HG03159 (cell line): ENCODE measurements around the gene JARID2.

Experiments
- ATAC-seq: cut with Tn5 transposase; IDR thresholded peaks from one replicate; pipeline ENCODE4 v1.9.1; 2021; ENCODE audit warnings: mild to moderate bottlenecking, moderate library complexity; ENCODE audit not compliant: unreplicated experiment

Gene JARID2

GRCh38 chr6:15500901-15501825, 255.3 kb downstream of the JARID2 start:
- ATAC-seq = no peak

- no peak for ATAC-seq
Measured at GRCh38 chr6:15501826-15502445, 256.1 kb downstream of the JARID2 start.

- no peak for ATAC-seq
Measured at GRCh38 chr6:15502446-15503345, 256.8 kb downstream of the JARID2 start.

- ATAC-seq = no peak
Measured at GRCh38 chr6:15503346-15503680, 257.4 kb downstream of the JARID2 start.

- ATAC-seq = no peak
Measured at GRCh38 chr6:15504040-15504495, 258.2 kb downstream of the JARID2 start.

- no peak for ATAC-seq
Measured at GRCh38 chr6:15504581-15505350, 258.9 kb downstream of the JARID2 start.

GRCh38 chr6:15505463-15505918, 259.6 kb downstream of the JARID2 start:
- ATAC-seq = no peak

- no peak for ATAC-seq
Measured at GRCh38 chr6:15506066-15506465, 260.2 kb downstream of the JARID2 start.

- ATAC-seq = no peak
Measured at GRCh38 chr6:15507221-15507620, 261.4 kb downstream of the JARID2 start.

- ATAC-seq = no peak
Measured at GRCh38 chr6:15507746-15508145, 261.9 kb downstream of the JARID2 start.

GRCh38 chr6:15508441-15508871, 262.6 kb downstream of the JARID2 start:
- no peak for ATAC-seq

- no peak for ATAC-seq
Measured at GRCh38 chr6:15508931-15509330, 263.1 kb downstream of the JARID2 start.

GRCh38 chr6:15509335-15509933, 263.6 kb downstream of the JARID2 start:
- ATAC-seq = no peak

GRCh38 chr6:15510121-15510520, 264.3 kb downstream of the JARID2 start:
- no peak for ATAC-seq

- no peak for ATAC-seq
Measured at GRCh38 chr6:15510536-15511247, 264.8 kb downstream of the JARID2 start.

- ATAC-seq = no peak
Measured at GRCh38 chr6:15511248-15512125, 265.6 kb downstream of the JARID2 start.

GRCh38 chr6:15512126-15512525, 266.3 kb downstream of the JARID2 start:
- no peak for ATAC-seq

- no peak for ATAC-seq
Measured at GRCh38 chr6:15512721-15513120, 266.9 kb downstream of the JARID2 start.
